ENCODE results near the gene FAM53C. TPM values are rescaled to one million over a fixed set of nuclear protein-coding genes. Genes with fewer than 3 reads are reported as not detected.
A peak's percentile ranks its signal among the peaks of the same experiment; 100 is the strongest.
"Not testable (repeated sequence)": the region's sequence is repeated elsewhere in the genome, so short reads cannot be mapped to it uniquely, and the experiment has no call there.

The FAM53C gene
- 25.4 and 30.7 TPM in 2 replicates for total RNA-seq (2014; rRNA removed; shearing (Covaris generic))

DNA sequence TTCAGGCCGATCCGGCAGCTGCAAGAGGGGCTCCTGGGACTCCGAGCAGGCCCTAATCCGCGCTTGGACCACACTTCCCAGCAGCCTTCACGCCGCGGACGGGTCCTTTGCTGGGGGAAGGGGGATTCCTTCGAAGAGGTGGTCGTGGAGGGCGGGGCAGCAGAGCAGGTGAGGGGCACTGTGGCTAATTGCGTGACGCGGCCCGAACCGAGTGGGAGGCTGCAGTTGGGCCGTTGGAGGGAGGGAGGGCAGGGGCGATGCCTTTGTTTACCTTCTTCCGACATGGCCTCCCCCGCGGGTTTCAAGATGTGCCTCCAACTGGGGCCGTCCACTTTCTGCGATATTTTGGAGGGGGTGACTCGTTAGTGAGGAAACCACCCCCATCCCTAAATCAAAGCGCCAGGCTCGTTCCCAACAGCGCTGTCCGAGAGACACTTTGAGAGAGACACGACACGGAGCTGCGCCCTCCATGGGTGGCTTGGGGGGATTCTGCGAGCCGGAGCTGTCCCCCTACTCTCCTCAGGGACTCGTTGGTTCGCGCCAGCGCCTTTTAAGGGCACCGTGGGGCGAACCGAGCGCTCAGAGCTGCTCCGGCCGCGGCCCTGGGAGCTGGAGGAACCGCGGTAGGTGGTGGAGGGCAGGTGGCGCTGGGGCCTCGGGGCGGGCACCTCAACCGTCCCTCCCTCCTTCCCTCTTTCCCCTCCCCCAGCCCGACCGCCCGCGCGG lies at the start of gene FAM53C:
Gene FAM53C (plus strand): TSS at position 582 of the 726 bp plus-strand sequence. CDS start 3,070 bp downstream, outside the sequence.
- DNase-seq (ENCODE audit: low spot score), result peak; percentile 83

DNA sequence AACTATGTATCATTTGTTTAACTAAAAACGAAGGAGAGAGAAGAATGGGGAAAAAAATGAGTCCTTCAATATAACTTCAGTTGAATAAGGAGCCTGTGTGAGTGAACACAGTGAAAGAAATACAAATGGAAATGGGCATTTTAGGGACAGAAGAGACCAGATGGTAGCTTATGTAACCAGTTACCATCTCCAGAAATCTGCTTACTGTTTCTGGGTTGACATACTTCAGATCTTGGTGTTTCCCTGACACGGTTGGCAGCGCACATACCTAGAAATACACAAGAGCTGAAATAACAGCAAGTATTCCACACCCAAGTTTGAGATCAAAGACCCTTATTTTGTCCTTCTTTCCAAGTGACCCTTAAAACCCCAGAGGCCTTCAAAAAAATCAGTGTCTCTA lies 48.8 kb upstream of the FAM53C start:
- DNase-seq (ENCODE audit: low spot score), result no peak

DNA sequence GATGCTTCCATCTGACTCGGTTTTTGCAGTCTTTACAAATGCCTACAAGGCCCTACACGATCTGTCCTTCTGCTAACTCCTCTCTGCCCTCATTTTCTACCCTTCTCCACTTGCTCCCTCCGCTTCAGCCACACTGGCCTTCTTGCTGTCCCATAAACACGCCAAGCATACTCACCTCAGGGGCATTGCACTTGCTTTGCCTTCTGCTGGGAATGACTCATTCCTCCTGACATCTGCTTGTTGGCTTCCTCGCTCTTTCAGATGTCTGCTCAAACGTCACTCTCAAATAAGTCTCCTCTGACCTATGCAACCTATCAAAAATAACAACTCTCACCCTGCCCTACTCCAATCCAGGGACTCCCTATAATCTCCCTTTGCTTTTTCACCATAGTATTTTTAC lies 34.7 kb upstream of the FAM53C start:
- peak; percentile 31 for DNase-seq (ENCODE audit: low spot score)

DNA sequence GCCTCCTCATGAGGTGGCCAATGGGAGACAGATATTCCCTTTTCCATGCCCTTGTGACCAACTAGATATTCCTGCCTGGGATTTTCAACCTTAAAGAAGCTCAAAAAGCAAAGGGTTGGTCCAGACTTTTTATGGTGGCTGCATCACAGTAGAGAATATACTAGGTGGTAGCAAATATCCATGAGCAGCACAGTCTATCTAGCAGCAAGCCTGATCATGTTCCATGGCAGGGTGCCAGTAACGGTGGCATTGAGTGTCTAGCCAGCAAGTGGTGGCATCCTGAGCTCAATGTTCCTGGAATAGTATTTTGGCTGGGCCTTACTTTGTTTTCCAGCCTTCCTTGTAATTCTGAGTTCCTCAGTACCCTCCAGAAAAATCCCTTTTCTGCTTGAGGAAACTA lies 32.3 kb upstream of the FAM53C start:
- DNase-seq (ENCODE audit: low spot score), result no peak

DNA sequence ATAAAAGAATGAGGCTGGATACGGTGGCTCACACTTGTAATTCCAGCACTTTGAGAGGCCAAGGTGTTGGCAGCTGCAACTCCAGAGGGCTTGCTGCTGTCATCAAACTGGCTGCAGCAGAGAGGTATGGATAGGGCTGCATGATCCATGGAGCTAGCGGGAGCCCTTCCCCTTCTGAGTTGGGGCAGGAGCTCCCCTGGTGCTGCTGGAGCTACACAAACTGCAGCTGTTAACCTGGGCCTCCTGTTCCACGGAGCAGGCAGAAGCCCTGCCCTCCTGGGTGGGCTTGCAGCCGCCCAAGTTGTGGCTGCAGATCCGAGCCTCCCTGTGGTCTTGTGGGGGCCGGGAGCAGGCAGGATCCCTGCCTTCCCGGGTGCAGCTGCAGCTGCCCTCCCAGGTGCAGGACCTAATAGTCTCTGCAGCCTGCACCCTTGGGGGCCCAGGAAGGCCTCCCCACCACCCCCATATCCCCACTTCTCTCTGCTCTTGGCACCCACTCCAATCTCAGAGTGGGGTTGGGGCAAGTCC lies 22.3 kb upstream of the FAM53C start:
- DNase-seq (ENCODE audit: low spot score), result no peak

DNA sequence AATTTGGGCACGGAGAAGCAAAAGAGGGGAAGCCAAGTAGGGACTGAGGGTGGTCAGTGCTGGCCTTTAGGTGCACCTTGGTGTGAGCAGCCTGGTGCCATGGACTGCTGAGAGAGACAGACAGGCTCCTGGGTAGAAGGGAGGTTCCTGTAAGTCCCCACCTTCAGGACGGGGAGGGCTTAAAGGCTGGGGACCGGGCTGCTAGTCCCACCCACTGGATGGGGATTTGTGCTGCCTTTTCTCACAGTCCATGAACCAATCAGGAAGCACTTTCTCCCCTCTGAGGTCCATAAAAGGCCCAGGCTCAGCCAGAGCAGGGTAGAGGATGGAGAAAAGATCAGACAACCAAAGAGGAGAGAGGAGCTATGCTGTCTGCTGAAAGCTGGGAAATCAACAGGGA lies 21.7 kb upstream of the FAM53C start:
- no peak for DNase-seq (ENCODE audit: low spot score)

DNA sequence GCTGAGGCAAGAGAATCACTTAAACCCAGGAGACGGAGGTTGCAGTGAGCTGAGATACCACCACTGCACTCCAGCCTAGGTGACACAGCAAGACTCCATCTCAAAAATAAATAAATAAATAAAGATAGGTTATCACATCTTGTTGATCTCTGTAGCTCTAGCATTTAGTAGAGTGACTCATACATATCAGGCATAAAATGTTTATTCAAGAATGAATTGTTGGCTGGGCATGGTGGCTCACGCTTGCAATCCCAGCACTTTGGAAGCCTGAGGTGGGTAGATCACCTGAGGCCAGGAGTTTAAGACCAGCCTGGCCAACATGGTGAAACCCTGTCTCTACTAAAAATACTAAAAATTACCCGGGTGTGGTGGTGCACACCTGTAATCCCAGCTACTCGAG lies 19.9 kb upstream of the FAM53C start:
- DNase-seq (ENCODE audit: low spot score), result not testable (repeated sequence)

DNA sequence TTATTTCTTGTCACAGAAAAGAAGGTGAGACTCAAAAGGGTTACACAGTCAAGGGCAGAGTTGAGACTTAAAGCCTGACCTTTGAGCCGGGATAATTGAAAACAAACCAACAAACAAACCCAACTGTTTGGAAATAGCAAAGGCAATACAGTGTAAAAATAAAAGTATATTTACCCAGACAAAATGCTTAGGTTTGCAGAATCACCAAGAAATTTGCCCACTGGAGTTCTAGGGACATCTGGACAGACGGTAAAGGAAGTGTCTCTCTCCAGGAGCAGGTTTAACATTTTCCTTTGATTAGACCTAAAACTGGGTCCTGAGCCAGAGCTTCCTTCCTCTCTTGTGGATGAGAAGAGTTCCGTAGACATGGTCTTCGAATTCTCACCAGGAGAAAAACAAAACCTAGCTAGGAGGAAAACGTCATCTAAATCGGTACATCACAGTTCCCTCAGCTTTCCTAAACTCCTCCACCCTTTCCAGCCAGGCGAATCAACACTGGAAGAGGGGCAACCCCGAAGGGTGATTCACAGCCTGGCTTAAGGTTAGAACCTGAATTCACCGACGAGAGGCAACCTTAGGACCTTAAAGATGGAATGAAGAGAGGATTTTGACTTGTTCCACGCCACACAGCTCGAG lies 7.1 kb upstream of the FAM53C start:
- DNase-seq (ENCODE audit: low spot score), result no peak

DNA sequence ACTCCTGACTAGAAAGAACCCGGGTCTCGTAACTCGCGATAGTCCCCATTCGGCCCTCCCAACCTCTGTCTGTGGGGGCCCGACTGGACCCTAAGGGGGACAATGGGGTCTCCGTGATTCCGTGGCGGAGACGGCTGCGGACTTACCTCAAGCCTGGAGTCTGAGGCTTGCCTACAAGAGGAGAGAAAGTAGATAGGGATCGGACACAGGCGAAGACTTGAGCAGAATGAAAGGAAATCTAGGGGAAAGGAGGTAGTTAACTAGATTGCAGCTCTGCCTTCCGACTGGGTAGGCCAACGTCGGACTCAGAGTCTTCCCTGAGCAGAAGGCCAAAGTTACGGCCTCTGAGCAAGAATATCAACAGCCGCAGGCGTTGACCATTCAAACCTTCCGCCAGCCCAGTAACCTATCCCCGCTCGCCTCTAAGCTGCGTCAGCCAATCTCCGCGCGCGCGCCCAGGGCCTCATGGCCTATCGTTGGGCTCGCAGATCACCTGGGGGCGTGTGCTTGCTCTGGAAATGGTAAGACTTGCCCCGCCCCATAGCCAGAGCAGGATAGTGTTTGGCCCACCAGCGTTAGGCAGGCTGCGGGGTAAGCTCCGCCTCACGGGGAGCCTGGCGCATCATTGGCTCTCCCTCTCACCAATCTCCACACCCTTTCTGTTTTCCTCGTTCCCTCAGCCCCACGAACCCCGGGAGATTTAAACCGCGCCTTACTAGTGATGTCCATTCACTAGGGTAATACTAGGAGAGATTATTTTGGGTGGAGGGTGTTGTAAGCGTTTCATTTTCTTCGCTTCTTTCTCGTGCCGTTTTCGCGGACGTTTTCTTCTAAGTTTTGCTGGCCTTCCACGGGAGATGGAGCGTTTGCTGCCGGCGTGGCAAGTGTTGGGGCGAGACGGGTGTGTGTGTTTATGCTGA lies 6.4 kb upstream of the FAM53C start, which contains the start of gene CDC25C:
Gene CDC25C (minus strand): TSS at position 356 of the 920 bp plus-strand sequence. CDS start 624 bp downstream, outside the sequence.
- DNase-seq (ENCODE audit: low spot score), result peak; percentile 99

DNA sequence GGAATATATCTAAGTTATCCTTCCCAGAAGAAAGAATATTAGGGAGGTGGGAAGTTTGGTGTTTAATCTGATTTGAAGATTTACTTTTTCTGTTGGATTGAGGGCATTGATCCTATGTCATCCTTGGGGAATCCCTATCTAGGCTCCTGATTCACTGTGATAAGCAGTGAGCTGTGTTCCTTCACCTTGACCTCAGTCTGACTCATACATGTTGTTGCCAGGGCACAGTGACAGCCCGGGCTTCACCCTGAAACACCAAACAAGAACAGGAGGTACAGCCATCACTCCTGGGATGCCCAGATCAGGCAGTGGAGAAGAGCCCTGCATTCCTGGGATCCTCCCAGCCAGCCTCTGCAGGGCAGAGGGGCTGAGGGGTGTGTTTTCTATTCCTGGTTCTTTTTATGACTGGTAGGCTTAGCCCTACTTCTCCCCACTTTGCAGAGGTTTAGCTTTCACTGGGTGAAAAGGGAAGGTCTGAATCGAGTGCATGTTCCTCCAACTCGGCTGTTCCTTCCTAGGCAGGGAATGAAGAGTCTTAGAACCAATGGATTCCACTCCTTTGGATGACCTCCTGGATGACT lies 3.1 kb upstream of the FAM53C start:
- no peak for DNase-seq (ENCODE audit: low spot score)

DNA sequence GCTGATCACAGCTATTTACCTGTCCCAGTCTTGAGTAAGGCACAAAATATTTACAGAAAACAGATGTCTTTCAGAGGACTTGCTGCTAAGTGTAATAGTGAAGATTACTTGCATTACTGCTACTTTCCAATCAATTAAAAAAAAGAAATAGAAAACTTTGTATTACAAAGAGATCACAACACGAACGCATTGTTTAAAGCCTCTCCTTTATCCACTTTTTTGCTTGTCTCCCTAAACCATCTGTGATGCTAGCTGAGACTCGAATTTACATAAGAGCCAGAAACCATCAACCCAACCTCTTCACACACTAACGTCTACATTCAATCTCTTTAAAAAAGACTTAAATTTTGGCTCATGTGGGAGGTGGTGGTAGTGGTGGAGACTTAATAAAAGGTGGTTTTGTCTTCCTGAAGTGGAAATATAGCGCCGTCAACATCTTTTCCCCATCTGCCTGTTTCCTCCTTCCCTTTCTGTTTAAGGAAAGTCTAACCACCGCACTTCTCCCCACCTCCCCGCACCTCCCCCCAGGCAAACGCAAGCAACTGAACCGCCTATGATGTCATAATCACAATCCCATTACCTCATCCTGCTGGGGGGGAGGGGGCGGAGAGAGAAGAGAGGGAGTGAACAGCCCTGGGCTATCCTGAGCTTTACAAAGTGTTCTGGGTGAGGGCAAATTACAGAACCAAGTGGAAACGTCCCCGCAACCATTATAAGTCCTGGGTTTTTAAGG lies 948 bp upstream of the FAM53C start:
- peak; percentile 81 for DNase-seq (ENCODE audit: low spot score)

DNA sequence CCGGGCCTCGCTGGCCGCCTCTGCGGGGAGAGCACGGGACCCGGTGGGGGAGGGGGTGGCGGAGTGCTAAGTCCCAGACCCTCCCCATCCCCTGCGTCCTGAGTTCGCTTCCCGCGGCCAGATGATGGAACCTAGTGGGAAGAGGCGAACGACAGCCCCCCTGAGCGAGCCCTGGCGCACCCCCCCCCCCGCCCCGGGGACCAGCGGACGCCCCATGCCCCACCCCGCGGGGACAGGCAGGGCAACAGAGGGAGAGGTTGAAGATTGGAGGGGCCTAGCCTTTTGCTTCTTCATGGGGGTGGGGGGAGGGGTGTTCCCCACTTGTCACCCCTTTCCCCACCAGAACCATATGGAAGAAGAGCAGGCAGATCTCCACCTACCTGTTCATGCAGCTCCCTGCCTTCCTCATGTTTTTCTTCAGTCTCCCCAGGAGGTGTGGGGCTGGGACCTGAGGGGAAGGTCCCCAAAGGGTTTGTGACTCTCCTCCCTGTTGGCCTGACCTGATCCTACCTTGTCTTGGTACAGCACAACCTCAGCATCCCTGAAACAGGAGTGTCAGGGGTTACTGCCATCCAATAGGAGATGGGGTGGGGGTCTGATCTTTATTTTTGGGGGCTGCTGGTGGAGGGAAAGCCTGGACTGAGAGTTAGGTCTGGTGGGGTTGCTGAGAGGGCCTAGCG lies 485 bp downstream of the FAM53C start:
- no peak for DNase-seq (ENCODE audit: low spot score)

DNA sequence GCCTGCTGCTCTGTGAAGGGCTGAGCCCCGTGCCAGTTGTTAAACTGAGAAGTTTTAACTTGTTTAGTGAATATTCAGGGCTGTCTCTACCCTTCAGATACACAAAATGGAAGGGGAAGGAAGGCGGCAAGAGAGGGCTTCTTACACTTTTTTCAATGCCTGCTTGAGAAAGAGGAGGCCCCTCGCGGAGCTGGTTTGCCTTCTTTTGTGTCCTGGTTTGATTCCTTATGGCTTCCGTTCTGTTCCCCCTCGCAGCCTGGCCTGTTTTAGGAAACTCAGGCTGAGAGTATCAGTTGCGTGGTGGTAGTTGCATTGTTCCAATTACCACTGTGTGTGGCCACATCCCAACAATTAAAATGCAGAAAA lies 1.0 kb downstream of the FAM53C start:
- no peak for DNase-seq (ENCODE audit: low spot score)

DNA sequence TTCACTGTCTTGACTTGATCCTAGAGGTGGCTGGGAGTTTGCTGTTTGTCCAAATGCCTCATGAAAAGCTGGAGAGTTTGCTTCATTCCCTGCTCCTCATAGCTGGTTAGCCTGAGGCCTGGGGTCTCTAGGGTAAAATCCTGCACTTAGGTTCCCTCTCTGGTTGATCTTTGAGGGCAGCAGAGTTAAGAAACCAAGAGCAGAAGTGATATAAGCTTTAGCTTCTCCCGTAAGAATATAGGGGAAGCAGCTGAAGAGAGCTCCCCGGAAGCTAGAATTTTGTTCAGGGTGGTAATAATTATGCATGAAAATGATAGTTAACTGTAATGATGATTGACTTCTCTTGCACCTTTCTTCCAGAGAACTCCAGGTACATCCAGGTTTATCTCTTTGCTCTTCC lies 1.4 kb downstream of the FAM53C start:
- DNase-seq (ENCODE audit: low spot score), result no peak

DNA sequence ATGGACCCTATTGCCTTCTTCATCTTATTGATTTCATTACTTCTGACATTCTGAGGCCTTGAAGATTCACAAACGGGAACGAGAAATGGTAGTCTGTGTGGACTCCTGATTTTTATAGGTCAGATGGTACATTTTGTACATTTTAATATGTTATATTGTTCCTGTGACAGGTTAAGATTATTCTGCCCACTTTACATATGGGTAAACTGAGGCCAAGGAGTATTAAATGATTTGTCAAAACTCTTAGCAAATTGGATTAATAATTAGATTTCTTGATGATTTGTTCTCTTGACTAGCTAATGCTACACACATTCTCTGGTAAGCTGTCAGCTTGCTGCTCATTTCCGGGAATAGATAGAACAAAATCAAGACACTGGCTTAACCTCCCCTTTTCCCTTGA lies 1.9 kb downstream of the FAM53C start:
- DNase-seq (ENCODE audit: low spot score), result no peak

DNA sequence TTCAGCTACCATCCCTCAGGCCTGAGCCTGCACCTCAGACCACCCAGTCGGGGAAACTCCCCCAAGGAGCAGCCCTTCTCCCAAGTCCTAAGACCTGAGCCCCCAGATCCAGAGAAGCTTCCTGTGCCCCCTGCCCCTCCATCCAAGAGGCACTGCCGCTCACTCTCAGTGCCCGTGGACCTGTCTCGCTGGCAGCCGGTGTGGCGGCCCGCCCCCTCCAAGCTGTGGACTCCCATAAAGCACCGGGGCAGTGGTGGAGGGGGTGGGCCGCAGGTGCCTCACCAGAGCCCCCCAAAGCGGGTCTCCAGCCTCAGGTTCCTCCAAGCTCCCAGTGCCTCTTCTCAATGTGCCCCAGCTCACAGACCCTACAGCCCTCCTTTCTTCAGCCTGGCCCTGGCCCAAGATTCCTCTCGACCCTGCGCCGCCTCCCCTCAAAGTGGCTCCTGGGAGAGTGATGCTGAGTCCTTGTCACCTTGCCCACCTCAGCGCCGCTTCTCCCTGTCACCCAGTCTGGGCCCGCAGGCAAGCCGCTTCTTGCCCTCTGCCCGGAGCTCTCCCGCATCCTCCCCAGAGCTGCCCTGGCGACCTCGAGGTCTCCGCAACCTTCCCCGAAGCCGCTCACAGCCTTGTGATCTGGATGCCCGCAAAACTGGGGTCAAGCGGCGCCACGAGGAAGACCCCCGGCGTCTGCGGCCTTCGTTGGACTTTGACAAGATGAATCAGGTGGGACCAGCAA lies 7.0 kb downstream of the FAM53C start:
- no peak for DNase-seq (ENCODE audit: low spot score)

DNA sequence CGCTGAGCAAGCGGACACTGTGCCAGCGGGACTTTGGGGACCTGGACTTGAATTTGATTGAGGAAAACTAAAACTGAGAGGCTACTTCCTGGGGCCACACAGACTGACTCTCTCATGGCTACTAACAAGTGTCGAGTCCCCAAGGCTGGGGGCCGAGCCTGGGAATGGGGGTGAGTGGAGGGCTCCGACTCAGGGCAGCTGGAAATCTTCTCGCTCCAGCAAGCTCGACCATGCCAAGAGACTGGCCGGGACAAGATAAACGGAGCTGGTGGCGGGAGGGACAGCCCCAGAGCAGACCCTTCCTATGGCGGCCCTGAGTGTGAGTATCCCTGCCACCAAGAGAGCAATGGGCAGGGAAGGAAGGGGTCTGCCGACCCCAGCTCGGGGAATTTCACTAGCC lies 8.8 kb downstream of the FAM53C start:
- no peak for DNase-seq (ENCODE audit: low spot score)

DNA sequence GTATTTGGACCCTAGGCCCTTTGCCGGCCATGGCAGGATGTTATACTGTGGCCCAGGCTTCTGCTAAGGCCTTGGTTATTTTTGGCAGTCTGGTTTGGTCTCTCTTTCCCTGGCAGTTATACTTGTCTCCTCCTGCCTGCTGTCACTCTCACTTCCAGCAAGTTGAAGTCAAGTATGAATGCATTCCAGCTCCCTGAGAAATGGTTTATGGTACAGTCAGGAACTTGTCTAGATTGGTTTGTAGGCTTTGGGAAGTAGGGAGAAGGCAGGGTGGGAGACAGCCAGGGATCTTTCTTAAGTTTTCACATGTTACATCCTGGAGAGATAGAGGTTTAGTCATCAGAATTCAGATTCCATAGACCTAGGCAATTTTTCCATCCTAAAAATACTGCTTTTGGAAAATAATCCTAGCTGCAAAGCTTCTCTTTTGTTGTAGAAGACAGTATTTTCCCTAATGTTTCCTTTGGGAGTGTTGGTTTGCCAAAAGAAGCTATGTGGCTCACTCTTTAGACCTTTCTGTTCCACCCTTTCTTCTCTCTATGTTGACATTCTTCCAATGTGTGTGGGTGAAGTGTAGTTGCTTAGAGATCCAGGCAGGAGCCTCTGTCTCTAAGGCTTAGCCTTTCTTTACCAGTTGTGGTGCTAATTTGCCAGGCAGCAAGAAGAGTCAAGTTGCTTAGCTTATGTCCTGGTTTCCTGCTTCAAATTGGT lies 11.9 kb downstream of the FAM53C start:
- no peak for DNase-seq (ENCODE audit: low spot score)

DNA sequence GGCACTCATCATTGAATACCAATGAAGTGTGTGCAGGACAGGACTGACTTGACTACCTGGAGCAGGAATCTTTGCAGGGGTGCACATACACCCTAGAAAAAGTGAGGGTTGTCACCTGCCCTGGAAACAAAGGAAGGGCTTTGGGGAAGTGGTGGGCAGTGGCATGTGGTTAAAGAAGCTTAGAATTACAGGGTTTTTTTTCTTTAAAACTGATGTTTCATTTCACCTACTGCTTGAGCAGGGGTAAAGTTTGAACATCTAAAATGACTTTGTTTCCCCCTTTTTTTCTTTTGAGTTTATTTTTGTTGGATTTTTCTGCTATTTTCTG lies 12.5 kb downstream of the FAM53C start:
- DNase-seq (ENCODE audit: low spot score), result no peak
